ENCODE data around the gene PKMYT1.
A peak's percentile ranks its signal among the peaks of the same experiment; 100 is the strongest.

Gene PKMYT1

GRCh38 chr16:2973093-2973492 is 7.2 kb downstream of the PKMYT1 start:
- DNase-seq (ENCODE audit: low spot score): no peak

- no peak for DNase-seq (ENCODE audit: low spot score)
These were observed 8.1 kb downstream of the PKMYT1 start for GRCh38 chr16:2971985-2972784.

GRCh38 chr16:2971134-2971984 is 8.9 kb downstream of the PKMYT1 start:
- DNase-seq (ENCODE audit: low spot score): no peak

- no peak for DNase-seq (ENCODE audit: low spot score)
These were observed 9.7 kb downstream of the PKMYT1 start for GRCh38 chr16:2970563-2970962.

GRCh38 chr16:2969545-2970521 is 10.4 kb downstream of the PKMYT1 start:
- DNase-seq (ENCODE audit: low spot score): no peak

- peak; percentile 86 for DNase-seq (ENCODE audit: low spot score)
These were observed 11.3 kb downstream of the PKMYT1 start, which contains the start of gene PAQR4 for GRCh38 chr16:2968738-2969544. TSS of gene PAQR4 (plus strand) at chr16:2969348. CDS start at chr16:2969675, 327 bp downstream.

GRCh38 chr16:2968368-2968737 is 11.9 kb downstream of the PKMYT1 start:
- DNase-seq (ENCODE audit: low spot score): no peak

- DNase-seq (ENCODE audit: low spot score): no peak
These were observed 12.5 kb downstream of the PKMYT1 start for GRCh38 chr16:2967721-2968161.

- no peak for DNase-seq (ENCODE audit: low spot score)
These were observed 13.0 kb downstream of the PKMYT1 start for GRCh38 chr16:2967211-2967631.

- no peak for DNase-seq (ENCODE audit: low spot score)
These were observed 13.4 kb downstream of the PKMYT1 start for GRCh38 chr16:2966808-2967191.

- no peak for DNase-seq (ENCODE audit: low spot score)
These were observed 14.0 kb downstream of the PKMYT1 start for GRCh38 chr16:2966043-2966807.

- peak; percentile 76 for DNase-seq (ENCODE audit: low spot score)
These were observed 15.5 kb downstream of the PKMYT1 start for GRCh38 chr16:2964475-2965336.

GRCh38 chr16:2963723-2964474 is 16.3 kb downstream of the PKMYT1 start, which contains the start of gene KREMEN2:
TSS of gene KREMEN2 (plus strand) at chr16:2964275. CDS start at chr16:2964521, 246 bp downstream.
- DNase-seq (ENCODE audit: low spot score): peak; percentile 82

- no peak for DNase-seq (ENCODE audit: low spot score)
These were observed 17.0 kb downstream of the PKMYT1 start for GRCh38 chr16:2963074-2963722.

- no peak for DNase-seq (ENCODE audit: low spot score)
These were observed 17.7 kb downstream of the PKMYT1 start for GRCh38 chr16:2962334-2963073.

GRCh38 chr16:2960183-2961010 is 19.8 kb downstream of the PKMYT1 start:
- DNase-seq (ENCODE audit: low spot score): no peak

Data from cerebellar cortex (tissue), 1 donor.